Measurements from ENCODE around the gene SPTBN1.

DNA sequence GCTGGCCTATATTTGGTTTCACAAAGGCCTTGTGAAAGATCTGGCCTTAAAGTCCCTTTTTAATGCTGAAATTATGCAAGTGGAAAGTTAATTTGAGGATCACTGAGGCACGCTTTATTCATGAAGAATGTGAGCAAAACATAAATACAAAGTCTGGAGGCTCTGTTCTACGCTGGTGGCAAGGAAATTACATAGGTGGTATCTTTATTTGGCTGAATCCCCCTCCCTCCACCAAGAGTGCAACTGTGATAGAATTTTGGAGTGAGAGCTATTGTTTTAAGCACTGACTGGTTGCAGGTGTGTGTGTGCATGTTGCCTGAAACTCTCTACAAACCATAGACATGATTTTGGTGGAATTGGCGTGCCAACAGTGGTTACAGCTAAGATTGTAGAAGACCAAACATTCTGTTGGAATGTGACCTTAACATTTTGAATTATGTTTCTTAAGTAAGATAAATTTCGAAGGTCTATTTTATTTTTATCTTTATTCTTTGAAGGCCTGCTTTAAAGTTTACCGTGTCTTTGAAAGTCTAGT lies 114.3 kb downstream of the SPTBN1 start:
- TF ChIP-seq, protein P1, sequence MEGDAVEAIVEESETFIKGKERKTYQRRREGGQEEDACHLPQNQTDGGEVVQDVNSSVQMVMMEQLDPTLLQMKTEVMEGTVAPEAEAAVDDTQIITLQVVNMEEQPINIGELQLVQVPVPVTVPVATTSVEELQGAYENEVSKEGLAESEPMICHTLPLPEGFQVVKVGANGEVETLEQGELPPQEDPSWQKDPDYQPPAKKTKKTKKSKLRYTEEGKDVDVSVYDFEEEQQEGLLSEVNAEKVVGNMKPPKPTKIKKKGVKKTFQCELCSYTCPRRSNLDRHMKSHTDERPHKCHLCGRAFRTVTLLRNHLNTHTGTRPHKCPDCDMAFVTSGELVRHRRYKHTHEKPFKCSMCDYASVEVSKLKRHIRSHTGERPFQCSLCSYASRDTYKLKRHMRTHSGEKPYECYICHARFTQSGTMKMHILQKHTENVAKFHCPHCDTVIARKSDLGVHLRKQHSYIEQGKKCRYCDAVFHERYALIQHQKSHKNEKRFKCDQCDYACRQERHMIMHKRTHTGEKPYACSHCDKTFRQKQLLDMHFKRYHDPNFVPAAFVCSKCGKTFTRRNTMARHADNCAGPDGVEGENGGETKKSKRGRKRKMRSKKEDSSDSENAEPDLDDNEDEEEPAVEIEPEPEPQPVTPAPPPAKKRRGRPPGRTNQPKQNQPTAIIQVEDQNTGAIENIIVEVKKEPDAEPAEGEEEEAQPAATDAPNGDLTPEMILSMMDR (IDR thresholded peaks at IDR 0.05; ENCODE audit: borderline replicate concordance, extremely low read depth, low read length, poor library complexity, severe bottlenecking) = no peak
- no peak for TF ChIP-seq EZH2 (IDR thresholded peaks at IDR 0.05; ENCODE audit: borderline replicate concordance, low read depth, low read length, severe bottlenecking)

Data from DND-41 (cell line).